HepG2 (cell line): Measurements from ENCODE around the gene NR2F1-AS1. TPM values are rescaled to one million over a fixed set of nuclear protein-coding genes. Genes with fewer than 3 reads are reported as not detected.

Source experiments
- ATAC-seq: fragments of 200-7000 bp; cut with Tn5 transposase; 3 replicates; pipeline ENCODE4 v1.9.1; 2020; ENCODE audit warnings: mild to moderate bottlenecking, moderate library complexity
- BruUV-seq: library from RNA; stranded (reverse); fragments of 400-500 nt; replicated peaks from 2 replicates; lab custom pipeline; 2021; lab: Mats Ljungman, UMichigan
- CTCF ChIA-PET: fragments of 300-600 bp; formaldehyde crosslinking; extraction: SDS; loops from one replicate; lab custom pipeline; 2021; ENCODE audit warnings: low total read pairs, inconsistent platforms, low intra/inter-chr PET ratio; lab: Yijun Ruan, JAX
- POLR2A ChIA-PET: fragments of 350-600 bp; sonication (Branson Sonifier 250); formaldehyde crosslinking; loops from one replicate; lab custom pipeline; 2020; ENCODE audit warnings: antibody characterized with exemption, inconsistent platforms; lab: Yijun Ruan, JAX
- DNase-seq: peaks from one replicate; pipeline ENCODE4 v3.0.0-alpha.2; 2015; ENCODE audit warnings: low spot score
- FAIRE-seq: peaks from 3 replicates; lab custom pipeline; 2011; peaks lifted over from hg19 to GRCh38; lab: Jason Lieb, UNC
- H2AFZ ChIP-seq: one replicate; pipeline ENCODE4 v1.6.1; 2011; ENCODE audit warnings: low read length, inconsistent platforms
- H3K27ac ChIP-seq: fragments of 300-600 bp; 3 replicates; pipeline ENCODE4 v1.8.0; 2011; ENCODE audit warnings: mixed run types, mild to moderate bottlenecking, mixed read lengths, low read length, inconsistent platforms; ENCODE audit not compliant: insufficient read depth; ENCODE audit errors: extremely low read length
- H3K27me3 ChIP-seq, 2 experiments: fragments of 200-600 bp in 1 of 2; 2 replicates in 1 of 2; 3 replicates in 1 of 2; pipeline versions ENCODE4 v1.6.0 to v1.8.0; 2011; ENCODE audit warnings: low read length in 2 of 2, mild to moderate bottlenecking in 2 of 2, moderate library complexity in 2 of 2, inconsistent platforms in 1 of 2; ENCODE audit not compliant: insufficient read depth in 2 of 2, control insufficient read depth in 1 of 2
- H3K36me3 ChIP-seq, 2 experiments: fragments of 200-600 bp in 1 of 2; replicated peaks in 1 of 2; 2 replicates in 1 of 2; 3 replicates in 1 of 2; pipeline versions ENCODE4 v1.5.1 to v1.8.0; 2011; ENCODE audit warnings: low read length in 2 of 2, inconsistent platforms in 1 of 2; ENCODE audit not compliant: insufficient read depth in 2 of 2, control insufficient read depth in 1 of 2
- H3K4me1 ChIP-seq: 2 replicates; pipeline ENCODE4 v1.5.1; 2012; ENCODE audit warnings: low read length, inconsistent platforms; ENCODE audit not compliant: insufficient read depth
- H3K4me2 ChIP-seq: 2 replicates; pipeline ENCODE4 v1.6.0; 2011; ENCODE audit warnings: low read depth, low read length, inconsistent platforms
- H3K4me3 ChIP-seq, 3 experiments: fragments of 200-600 bp in 1 of 3; sonication (generic), shearing (Covaris generic) in 1 of 3; replicated peaks in 1 of 3; 2 replicates each; pipeline ENCODE4 v1.5.1; 2011 to 2016; ENCODE audit warnings: low read length in 3 of 3, inconsistent platforms in 2 of 3, low read depth in 2 of 3, mild to moderate bottlenecking in 2 of 3, control low read depth in 1 of 3, mixed read lengths in 1 of 3; ENCODE audit not compliant: insufficient read depth in 1 of 3
- H3K79me2 ChIP-seq: one replicate; pipeline ENCODE4 v1.6.1; 2011; ENCODE audit warnings: low read length, inconsistent platforms; ENCODE audit not compliant: insufficient read depth
- H3K9ac ChIP-seq: 2 replicates; pipeline ENCODE4 v1.6.0; 2011; ENCODE audit warnings: mild to moderate bottlenecking, low read depth, low read length, inconsistent platforms; ENCODE audit not compliant: insufficient read depth
- H3K9me3 ChIP-seq: 2 replicates; pipeline ENCODE4 v1.5.1; 2012; ENCODE audit warnings: mild to moderate bottlenecking, low read length
- H4K20me1 ChIP-seq: 2 replicates; pipeline ENCODE4 v1.6.0; 2011; ENCODE audit warnings: inconsistent platforms, mild to moderate bottlenecking, low read length, moderate library complexity; ENCODE audit not compliant: insufficient read depth
- CEBPB ChIP-seq: IDR thresholded peaks from 2 replicates; pipeline ENCODE4 v1.6.1; 2011; ENCODE audit warnings: low read depth, low read length, improper control_type of control experiment, borderline replicate concordance
- CHD2 ChIP-seq: IDR thresholded peaks from 2 replicates; pipeline ENCODE4 v1.6.1; 2011; ENCODE audit warnings: low read depth, low read length, improper control_type of control experiment
- JUND ChIP-seq: sonication (generic); formaldehyde crosslinking; IDR thresholded peaks from 2 replicates; pipeline ENCODE4 v1.8.0; 2022; ENCODE audit warnings: mild to moderate bottlenecking, missing genetic modification reagents
- RCOR2 ChIP-seq: IDR thresholded peaks from 2 replicates; pipeline ENCODE4 v1.6.1; 2016; ENCODE audit warnings: missing biosample characterization, missing genetic modification reagents
- ZMYM4 ChIP-seq: sonication (generic); formaldehyde crosslinking; IDR thresholded peaks from 2 replicates; pipeline ENCODE4 v1.8.1; 2023; ENCODE audit warnings: mild to moderate bottlenecking, missing genetic modification reagents
- ZNF224 ChIP-seq: sonication (generic); formaldehyde crosslinking; IDR thresholded peaks from 2 replicates; pipeline ENCODE4 v1.5.0; 2020; ENCODE audit warnings: mild to moderate bottlenecking, missing genetic modification reagents
- ZNF260 ChIP-seq: sonication (generic); formaldehyde crosslinking; IDR thresholded peaks from 2 replicates; pipeline ENCODE4 v1.4.0; 2020; ENCODE audit warnings: missing genetic modification reagents, low read depth, mild to moderate bottlenecking, borderline replicate concordance
- ZNF296 ChIP-seq: sonication (generic); formaldehyde crosslinking; conservative IDR thresholded peaks from 2 replicates; pipeline ENCODE4 v1.5.0; 2020; ENCODE audit warnings: mild to moderate bottlenecking, missing genetic modification reagents
- ZNF547 ChIP-seq: sonication (generic); formaldehyde crosslinking; IDR thresholded peaks from 2 replicates; pipeline ENCODE4 v1.5.1; 2020; ENCODE audit warnings: mild to moderate bottlenecking, missing genetic modification reagents
- ZNF562 ChIP-seq: sonication (generic); formaldehyde crosslinking; IDR thresholded peaks from 2 replicates; pipeline ENCODE4 v1.8.0; 2022; ENCODE audit warnings: missing genetic modification reagents, borderline replicate concordance
- ZNF709 ChIP-seq: sonication (generic); formaldehyde crosslinking; IDR thresholded peaks from 2 replicates; pipeline ENCODE4 v1.5.0; 2020; ENCODE audit warnings: mild to moderate bottlenecking, missing genetic modification reagents
- in situ Hi-C: cut with HindIII; loops from 2 replicates; pipeline ENCODE4 v1.10.0; 2017; ENCODE audit warnings: low pct_unique_long_range_greater_than_20kb; ENCODE audit not compliant: extremely low pct_ligation_motif_present
- intact Hi-C: fragments of 100-400 bp; cut with micrococcal nuclease; formaldehyde crosslinking; loops from one replicate; pipeline ENCODE4 v1.10.0; 2022; ENCODE audit not compliant: unreplicated experiment
- polyA plus RNA-seq, 8 experiments: library from polyadenylated mRNA; depleted of rRNA in 3 of 8; stranded (reverse) in 7 of 8; unstranded in 1 of 8; fragments of >200 nt; fragmentation: Illumina TruSeq in 4 of 8; extraction: Trizol in 4 of 8; gene quantifications; 2 replicates each; pipeline versions ENCODE4 v1.2.1 to v1.2.3, GENCODE V29; 2011 to 2016; ENCODE audit warnings: low read depth in 4 of 8, missing spikeins in 1 of 8, mixed read lengths in 1 of 8; ENCODE audit not compliant: insufficient read depth in 1 of 8
- total RNA-seq, 5 experiments: library from RNA; depleted of rRNA; stranded (reverse); fragments of >200 nt; fragmentation: Illumina TruSeq; extraction: Trizol; gene quantifications; 2 replicates each; pipeline ENCODE4 v1.2.3, GENCODE V29; 2016; ENCODE audit warnings: low read depth in 1 of 5
- TF ChIP-seq, protein P1 (sequence below): sonication (generic); formaldehyde crosslinking; IDR thresholded peaks from 2 replicates; pipeline ENCODE4 v1.8.0; 2022; ENCODE audit warnings: mild to moderate bottlenecking, missing genetic modification reagents; ENCODE audit not compliant: insufficient replicate concordance
- TF ChIP-seq, protein P2 (sequence below): sonication (generic); formaldehyde crosslinking; IDR thresholded peaks from 2 replicates; pipeline ENCODE4 v1.5.0; 2020; ENCODE audit warnings: mild to moderate bottlenecking, missing genetic modification reagents
- TF ChIP-seq, protein P3 (sequence below): sonication (generic); formaldehyde crosslinking; IDR thresholded peaks from 2 replicates; pipeline ENCODE4 v1.5.1; 2020; ENCODE audit warnings: missing genetic modification reagents, mild to moderate bottlenecking, borderline replicate concordance

The NR2F1-AS1 gene
- total and polyA plus RNA-seq, 2 of the 13 experiments (the other 11 are each of a cell fraction or from before 2014, with no cell fraction given): 2.8 TPM

GRCh38 chr5:93626801-93627200 is 45.8 kb upstream of the NR2F1-AS1 start:
- no peak overlapping the region for H3K4me3 ChIP-seq
- intact Hi-C loops (no loop called here), in situ Hi-C loops (no loop called here)
- H3K27ac ChIP-seq: no peak overlapping the region
- no peak overlapping the region for H3K4me2 ChIP-seq
- FAIRE-seq: no peak
- TF ChIP-seq ZNF224 (CRISPR knock-in tag) (no peak), ZNF547 (CRISPR knock-in tag) (no peak), ZNF709 (CRISPR knock-in tag) (no peak), RCOR2 (CRISPR knock-in tag) (no peak), CHD2 (no peak), ZMYM4 (no peak), CEBPB (no peak), ZNF296 (CRISPR knock-in tag) (no peak), ZNF562 (CRISPR knock-in tag) (no peak), ZNF260 (CRISPR knock-in tag) (no peak), JUND (CRISPR knock-in tag) (no peak)
- TF ChIP-seq, protein P1, sequence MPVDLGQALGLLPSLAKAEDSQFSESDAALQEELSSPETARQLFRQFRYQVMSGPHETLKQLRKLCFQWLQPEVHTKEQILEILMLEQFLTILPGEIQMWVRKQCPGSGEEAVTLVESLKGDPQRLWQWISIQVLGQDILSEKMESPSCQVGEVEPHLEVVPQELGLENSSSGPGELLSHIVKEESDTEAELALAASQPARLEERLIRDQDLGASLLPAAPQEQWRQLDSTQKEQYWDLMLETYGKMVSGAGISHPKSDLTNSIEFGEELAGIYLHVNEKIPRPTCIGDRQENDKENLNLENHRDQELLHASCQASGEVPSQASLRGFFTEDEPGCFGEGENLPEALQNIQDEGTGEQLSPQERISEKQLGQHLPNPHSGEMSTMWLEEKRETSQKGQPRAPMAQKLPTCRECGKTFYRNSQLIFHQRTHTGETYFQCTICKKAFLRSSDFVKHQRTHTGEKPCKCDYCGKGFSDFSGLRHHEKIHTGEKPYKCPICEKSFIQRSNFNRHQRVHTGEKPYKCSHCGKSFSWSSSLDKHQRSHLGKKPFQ (CRISPR knock-in tag): no peak
- TF ChIP-seq, protein P2, sequence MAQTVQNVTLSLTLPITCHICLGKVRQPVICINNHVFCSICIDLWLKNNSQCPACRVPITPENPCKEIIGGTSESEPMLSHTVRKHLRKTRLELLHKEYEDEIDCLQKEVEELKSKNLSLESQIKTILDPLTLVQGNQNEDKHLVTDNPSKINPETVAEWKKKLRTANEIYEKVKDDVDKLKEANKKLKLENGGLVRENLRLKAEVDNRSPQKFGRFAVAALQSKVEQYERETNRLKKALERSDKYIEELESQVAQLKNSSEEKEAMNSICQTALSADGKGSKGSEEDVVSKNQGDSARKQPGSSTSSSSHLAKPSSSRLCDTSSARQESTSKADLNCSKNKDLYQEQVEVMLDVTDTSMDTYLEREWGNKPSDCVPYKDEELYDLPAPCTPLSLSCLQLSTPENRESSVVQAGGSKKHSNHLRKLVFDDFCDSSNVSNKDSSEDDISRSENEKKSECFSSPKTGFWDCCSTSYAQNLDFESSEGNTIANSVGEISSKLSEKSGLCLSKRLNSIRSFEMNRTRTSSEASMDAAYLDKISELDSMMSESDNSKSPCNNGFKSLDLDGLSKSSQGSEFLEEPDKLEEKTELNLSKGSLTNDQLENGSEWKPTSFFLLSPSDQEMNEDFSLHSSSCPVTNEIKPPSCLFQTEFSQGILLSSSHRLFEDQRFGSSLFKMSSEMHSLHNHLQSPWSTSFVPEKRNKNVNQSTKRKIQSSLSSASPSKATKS (CRISPR knock-in tag): no peak
- TF ChIP-seq, protein P3, sequence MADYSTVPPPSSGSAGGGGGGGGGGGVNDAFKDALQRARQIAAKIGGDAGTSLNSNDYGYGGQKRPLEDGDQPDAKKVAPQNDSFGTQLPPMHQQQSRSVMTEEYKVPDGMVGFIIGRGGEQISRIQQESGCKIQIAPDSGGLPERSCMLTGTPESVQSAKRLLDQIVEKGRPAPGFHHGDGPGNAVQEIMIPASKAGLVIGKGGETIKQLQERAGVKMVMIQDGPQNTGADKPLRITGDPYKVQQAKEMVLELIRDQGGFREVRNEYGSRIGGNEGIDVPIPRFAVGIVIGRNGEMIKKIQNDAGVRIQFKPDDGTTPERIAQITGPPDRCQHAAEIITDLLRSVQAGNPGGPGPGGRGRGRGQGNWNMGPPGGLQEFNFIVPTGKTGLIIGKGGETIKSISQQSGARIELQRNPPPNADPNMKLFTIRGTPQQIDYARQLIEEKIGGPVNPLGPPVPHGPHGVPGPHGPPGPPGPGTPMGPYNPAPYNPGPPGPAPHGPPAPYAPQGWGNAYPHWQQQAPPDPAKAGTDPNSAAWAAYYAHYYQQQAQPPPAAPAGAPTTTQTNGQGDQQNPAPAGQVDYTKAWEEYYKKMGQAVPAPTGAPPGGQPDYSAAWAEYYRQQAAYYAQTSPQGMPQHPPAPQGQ (CRISPR knock-in tag): no peak
- DNase-seq: no peak
- no peaks in the 10 kb centered on the region for H4K20me1 ChIP-seq
- POLR2A ChIA-PET: no interaction called here
- no peak overlapping the region for H2AFZ ChIP-seq
- H3K36me3 ChIP-seq: no peaks in the 10 kb centered on the region
- no peaks in the 10 kb centered on the region for H3K79me2 ChIP-seq
- ATAC-seq: no peak
- BruUV-seq: no TSS peak
- H3K9ac ChIP-seq: no peak overlapping the region
- H3K27me3 ChIP-seq: no peaks in the 10 kb centered on the region
- no peaks in the 10 kb centered on the region for H3K9me3 ChIP-seq
- CTCF ChIA-PET: no interaction called here
- H3K4me1 ChIP-seq: no peaks in the 10 kb centered on the region
